Stimulated activated CD4-positive, alpha-beta T cell treated with anti-CD3 and anti-CD28 coated beads, Interleukin-12 subunit alpha, Interleukin-12 subunit beta, amount 100 ng/mL, for 4 hours (primary cell): ENCODE measurements around the gene CHCT1.
"Not testable (repeated sequence)": the region's sequence is repeated elsewhere in the genome, so short reads cannot be mapped to it uniquely, and the experiment has no call there.

ENCODE experiments used
- DNase-seq: peaks from one replicate; pipeline ENCODE4 v3.0.0-alpha.2; 2020

The CHCT1 gene

DNA sequence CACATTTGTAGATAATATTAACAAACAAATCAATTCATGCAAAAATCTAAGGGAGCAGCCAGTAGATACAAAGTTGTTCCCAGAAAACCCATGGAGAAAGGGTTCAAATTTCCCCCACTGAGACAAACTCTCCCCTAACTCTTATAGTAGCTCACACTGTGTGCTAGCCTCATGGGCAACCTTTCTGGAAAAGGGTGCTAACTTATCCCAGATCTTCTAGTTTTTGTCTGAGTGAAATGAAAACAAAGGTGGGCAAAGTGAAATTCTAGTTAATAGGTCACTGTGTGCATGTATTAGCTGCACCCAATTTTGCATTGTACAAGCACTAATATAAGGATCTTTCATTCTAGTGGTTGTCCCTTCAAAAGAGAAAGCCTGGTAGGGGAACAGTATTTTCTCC, 20.5 kb upstream of the CHCT1 start:
- no peak for DNase-seq

DNA sequence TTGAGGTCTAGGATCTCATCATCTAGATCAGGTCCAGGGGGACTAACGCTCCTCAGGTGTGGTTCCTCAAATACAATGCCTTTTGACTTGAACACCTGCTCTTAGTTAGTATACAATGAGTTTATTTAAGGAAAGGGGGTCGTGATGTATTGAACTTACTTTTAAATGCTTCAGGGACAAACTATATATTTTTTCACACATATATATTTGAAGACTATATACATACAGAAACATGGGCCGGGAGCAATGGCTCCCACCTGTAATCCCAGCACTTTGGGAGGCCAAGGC, 18.8 kb upstream of the CHCT1 start:
- DNase-seq = no peak

- DNase-seq = no peak
These were observed 18.3 kb upstream of the CHCT1 start for GRCh38 chr17:60403962-60404361.

- DNase-seq = no peak
These were observed 15.4 kb upstream of the CHCT1 start for GRCh38 chr17:60406887-60407286.

- no peak for DNase-seq
These were observed 12.3 kb upstream of the CHCT1 start for GRCh38 chr17:60410001-60410400.

GRCh38 chr17:60412701-60413100, 9.6 kb upstream of the CHCT1 start:
- DNase-seq = no peak

DNA sequence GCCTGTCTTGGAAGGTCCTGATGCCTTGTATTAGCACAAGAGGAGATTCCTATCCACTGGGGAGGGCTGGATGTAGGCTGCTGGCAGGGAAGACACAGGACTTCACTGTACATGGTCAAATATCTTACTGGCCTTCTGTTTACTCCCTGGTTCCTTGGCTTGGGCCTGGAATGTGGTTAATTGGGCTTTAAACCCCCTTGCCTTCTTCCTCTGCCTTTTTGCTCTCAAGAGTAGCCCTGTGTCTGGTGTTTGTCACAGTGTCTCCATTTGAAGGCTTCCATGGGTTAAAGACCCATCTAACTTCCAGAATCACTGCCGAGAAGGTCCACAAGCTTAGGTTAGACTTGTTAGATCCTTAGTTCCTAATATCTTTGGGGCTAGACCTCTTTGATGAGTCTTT, 7.1 kb upstream of the CHCT1 start:
- DNase-seq = no peak

DNA sequence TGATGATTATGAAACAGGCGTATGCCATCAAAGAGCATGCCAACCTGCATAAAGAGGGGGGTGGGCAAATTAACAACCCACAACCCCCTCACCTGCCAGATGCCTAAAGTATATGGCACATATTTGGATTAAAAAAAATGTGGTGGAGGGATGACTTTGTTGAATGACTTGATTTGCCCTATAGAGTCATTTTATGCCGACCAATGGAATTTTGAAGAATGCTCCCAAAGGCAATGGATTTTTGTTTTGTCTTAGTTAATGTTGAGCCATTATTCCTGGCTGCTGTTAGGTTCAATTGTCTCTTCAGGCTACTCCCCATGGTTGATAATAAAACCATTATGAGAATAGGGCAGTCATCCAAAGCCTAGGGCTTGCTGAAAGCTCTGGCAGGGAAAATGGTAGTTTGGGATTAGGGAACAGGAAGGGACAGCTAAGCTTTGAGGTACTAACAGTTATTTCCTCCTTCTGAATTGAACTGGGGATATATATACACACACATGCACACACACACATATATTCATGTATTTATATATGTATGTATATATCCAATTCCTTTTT, 5.8 kb upstream of the CHCT1 start:
- no peak for DNase-seq

DNA sequence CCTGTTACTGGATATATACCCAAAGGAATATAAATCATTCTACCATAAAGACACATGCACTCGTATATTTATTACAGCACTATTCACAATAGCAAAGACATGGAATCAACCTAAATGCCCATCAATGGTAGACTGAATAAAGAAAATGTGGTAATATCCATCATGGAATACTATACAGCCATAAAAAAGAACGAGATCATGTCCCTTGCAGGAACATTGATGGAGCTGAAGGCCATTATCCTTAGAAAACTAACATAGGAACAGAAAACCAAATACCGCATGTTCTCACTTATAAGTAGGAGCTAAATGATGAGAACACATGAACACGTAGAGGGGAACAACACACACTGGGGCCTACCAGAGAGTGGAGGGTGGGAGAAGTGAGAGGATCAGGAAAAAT, 3.3 kb upstream of the CHCT1 start:
- DNase-seq = not testable (repeated sequence)

DNA sequence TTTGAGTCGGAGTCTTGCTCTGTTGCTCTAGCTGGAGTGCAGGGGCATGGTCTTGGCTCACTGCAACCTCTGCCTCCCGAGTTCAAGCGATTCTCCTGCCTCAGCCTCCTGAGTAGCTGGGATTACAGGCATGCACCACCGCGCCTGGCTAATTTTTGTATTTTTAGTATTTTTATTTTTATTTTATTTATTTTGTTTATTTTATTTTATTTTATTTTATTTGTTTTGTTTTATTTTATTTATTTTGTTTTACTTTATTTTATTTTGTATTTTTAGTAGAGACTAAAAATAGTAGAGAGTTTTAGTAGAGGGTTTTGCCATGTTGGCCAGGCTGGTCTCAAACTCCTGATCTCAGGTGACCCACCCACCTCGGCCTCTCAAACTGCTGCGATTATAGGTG, 2.4 kb upstream of the CHCT1 start:
- not testable (repeated sequence) for DNase-seq

DNA sequence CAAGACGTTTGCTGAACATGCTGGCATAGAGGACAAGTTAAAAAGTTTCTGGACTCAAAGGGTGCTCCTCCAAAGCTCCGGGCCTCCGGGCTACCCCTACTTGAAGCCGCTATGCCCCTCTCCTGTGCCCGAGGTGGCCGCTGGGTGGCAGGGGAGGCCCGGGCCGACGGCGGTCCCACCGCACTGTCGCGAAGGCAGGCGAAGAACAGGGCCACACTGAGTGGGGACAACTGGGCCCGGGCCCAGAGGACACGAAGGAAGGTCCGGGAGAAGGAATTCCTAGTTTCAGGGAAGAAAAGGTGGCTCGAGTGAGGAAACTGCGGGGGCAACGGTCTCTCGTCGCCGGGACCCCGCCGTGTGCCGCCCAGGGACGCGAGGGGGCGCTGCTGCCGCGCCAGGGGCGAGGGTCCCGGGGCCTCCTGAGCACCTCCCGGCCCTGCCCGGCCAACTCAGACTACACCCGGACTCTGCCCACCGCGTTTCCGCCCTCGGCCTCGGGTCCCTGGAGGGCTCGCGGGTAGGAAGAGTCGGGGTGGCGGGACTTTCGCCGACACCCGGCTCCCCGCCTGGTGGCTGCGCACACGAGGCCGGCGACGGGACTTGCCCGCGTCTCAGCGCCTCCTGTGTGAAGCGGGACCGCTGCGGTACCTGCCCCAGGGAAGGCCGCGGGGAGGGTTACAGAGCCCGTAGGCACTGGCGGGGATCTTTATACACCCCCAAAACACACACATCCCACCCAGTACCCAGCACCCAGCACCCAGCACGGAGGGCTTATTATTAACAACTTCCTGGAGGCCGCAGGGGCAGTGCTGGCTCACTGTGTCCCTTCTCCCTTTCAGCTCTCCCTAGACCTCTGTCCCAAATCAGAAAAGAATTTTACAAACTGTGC, 772 bp upstream of the CHCT1 start:
- peak; percentile 71 for DNase-seq

DNA sequence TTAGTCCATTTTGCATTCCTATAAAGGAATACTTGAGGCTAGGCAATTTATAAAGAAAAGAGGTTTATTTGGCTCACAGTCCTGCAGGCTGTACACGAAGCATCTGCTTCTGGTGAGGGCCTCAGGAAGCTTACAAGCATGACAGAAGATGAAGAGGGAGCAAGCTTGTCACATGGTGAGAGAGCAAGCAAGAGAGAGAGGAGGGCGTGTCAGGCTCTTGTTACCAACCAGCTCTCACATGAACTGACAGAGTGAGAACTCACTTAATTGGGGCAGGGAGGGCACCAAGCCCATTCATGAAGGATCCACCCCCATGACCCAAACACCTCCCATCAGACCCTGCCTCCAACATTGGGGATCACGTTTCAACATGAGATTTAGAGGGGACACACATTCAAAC, 1.6 kb downstream of the CHCT1 start:
- no peak for DNase-seq

- DNase-seq = no peak
These were observed 3.3 kb downstream of the CHCT1 start for GRCh38 chr17:60425626-60426025.

- DNase-seq = no peak
These were observed 4.3 kb downstream of the CHCT1 start for GRCh38 chr17:60426596-60426995.

DNA sequence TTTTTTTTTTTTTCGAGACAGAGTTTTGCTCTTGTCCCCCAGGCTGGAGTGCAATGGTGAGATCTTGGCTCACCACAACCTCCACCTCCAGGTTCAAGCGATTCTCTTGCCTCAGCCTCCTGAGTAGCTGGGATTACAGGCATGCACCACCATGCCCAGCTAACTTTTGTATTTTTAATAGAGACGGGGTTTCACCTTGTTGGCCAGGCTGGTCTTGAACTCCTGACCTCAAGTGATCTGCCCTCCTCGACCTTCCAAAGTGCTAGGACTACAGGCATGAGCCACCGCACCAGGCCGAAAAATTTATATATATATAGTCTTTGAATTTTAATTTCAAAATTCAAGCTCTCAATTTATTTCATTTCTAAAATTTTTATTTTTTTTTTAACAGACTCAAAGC, 6.2 kb downstream of the CHCT1 start:
- DNase-seq = not testable (repeated sequence)

GRCh38 chr17:60430561-60430960, 8.3 kb downstream of the CHCT1 start:
- not testable (repeated sequence) for DNase-seq

GRCh38 chr17:60433021-60433997, 11.0 kb downstream of the CHCT1 start:
- DNase-seq = not testable (repeated sequence)

GRCh38 chr17:60435244-60436167, 13.2 kb downstream of the CHCT1 start:
- peak; percentile 37 for DNase-seq

- DNase-seq = no peak
These were observed 14.4 kb downstream of the CHCT1 start for GRCh38 chr17:60436676-60437075.

DNA sequence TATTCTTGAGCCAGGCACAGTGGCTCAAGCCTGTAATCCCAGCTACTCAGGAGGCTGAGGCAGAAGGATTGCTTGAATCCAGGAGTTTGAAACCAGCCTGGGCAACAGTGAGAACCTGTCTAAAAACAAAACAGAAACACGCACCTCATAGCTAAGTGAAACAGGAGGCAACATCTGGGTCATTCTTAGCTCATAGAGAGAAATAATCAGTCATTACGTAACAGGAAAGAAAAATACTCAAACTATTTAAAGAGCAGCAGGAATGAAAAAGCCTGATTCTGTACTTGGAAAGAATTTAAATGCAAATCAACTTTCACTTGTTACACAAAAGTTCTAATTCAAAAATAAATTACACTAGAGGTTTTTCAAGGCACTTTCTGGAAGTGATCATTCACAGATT, 17.2 kb downstream of the CHCT1 start:
- no peak for DNase-seq

- DNase-seq = no peak
These were observed 20.2 kb downstream of the CHCT1 start for GRCh38 chr17:60442271-60443173.
